Stimulated activated CD4-positive, alpha-beta T cell treated with anti-CD3 and anti-CD28 coated beads, Interleukin-2, amount 100 ng/mL, for 48 hours (primary cell): ENCODE data around the gene FAM81B.
"Not testable (repeated sequence)": the region's sequence is repeated elsewhere in the genome, so short reads cannot be mapped to it uniquely, and the experiment has no call there.

Experiments
- DNase-seq, 2 donors: peaks; one replicate each; pipeline ENCODE4 v3.0.0-alpha.2; 2020

Gene FAM81B, protein sequence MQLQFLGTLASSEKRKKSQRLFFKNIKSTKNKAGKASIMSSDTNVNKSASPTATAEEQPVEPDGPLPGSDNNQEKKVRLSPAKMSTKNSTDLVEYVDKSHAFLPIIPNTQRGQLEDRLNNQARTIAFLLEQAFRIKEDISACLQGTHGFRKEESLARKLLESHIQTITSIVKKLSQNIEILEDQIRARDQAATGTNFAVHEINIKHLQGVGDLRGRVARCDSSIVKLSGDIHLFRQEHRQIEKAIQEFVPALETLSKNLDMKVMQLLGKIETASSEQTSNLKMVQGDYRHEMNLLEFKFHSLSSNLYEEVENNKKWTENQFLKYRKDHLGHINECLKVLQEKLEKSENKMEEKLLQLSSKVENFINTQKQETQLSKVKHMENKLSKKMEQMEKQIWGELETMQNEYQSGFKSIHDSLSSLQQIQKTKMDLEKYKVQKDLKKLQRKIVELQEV

DNA sequence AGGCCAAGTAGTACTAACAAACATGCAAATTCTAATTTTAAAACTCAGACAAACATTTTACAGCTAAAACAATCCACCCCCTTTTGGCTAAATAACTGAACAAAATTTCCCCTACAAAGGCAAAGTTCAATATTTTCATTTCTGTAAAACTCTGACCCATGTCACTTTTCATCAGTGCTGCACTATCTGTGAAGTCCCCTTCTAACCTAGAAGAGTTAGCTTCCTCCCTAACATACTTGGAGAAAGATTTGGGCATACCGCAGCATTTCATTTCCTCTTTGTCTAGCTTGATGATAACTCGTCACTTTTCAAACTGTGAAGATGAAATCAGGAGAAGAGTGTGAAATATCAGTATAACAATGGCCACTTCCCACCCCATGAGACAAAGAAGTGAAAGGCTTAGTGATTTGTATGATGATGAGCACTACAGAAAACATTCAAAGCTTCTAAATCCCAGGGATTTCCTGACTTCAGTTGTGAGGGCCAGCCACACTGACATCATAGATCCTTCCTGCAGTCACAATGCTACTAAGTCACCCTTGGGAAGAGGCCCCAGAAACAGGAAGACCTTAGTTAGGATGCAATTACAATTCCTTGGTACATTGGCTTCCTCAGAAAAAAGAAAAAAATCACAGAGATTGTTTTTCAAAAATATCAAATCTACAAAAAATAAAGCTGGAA, at the start of gene FAM81B:
Gene FAM81B (plus strand): TSS at position 555 of the 681 bp plus-strand sequence. CDS start 24 bp downstream, at position 579.
- no peak for DNase-seq

DNA sequence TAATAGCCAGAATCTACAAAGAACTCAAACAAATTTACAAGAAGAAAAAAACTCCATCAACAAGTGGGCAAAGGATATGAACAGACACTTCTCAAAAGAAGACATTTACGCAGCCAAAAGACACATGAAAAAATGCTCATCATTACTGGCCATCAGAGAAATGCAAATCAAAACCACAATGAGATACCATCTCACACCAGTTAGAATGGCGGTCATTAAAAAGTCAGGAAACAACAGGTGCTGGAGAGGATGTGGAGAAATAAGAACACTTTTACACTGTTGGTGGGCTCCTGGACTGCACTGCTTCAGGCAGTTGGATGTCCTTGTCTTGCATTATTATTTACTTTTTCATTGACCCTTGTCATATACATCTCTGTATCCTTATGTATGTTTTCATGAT, 49.7 kb upstream of the FAM81B start:
- not testable (repeated sequence) for DNase-seq

DNA sequence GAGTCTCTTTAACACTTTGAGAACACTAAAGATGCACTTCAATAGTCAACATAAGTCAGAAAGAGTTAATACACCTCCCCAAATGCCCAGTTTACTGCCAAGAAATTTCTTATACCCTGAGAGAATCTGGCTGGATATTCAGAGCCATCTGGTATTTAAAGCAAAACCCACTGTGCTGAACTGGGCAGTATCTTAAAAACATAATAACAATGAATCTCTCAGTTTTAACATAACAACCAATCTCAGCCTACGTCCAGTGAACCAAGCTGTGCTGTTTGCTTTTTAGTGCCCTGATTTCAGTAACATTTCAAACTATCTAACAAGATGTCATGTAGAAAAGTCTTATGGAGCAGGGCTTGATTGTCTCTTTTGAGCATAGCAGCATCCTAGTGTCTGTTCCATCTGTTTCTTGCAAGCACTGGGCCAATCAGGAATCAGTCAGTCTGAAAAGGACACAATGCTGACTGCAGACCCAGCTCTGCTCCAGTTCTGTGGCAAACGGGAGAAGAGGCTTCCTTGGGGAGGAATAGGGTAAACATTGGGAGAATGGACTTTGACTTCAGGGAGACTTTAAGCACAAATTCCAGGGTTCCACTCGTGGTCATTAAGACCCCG, 43.6 kb upstream of the FAM81B start:
- DNase-seq: no peak

DNA sequence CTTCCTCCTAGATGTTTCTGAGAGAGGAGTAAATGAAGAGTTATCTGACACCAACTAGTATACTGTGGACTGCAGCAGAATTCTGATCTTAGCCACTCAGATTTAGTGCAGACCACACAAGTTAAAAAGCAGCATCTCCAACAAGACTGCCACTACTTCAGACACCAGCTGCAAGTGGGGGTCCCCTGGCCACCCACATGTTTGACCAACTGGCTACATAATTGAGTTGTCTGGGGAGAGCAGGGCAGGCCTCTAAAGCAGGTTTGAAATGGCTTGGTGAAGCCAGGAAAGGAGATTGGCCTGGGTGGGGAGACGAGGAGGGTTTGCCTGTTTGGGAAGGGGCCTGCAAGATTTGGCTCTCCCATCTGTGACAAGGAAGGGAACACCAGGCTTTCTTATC, 40.5 kb upstream of the FAM81B start:
- DNase-seq: no peak

DNA sequence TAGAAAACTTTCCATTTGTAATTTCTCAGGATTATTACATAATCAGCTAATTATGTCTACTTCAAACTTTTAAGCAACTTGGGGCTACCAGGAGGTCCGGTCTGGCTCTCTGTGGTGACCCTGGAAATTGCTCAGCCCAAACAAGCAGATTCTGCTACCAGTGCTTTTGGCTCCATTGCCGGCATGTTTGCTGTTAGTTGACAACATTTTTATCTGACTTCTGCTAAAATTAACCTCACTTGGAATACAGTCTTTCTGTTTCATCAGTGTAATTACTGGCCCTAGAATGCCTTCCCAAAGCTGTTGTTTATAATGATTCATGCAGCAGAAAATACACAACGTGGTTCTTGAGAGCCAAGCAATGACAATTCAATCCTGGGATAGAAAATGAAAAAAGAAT, 38.5 kb upstream of the FAM81B start:
- DNase-seq: no peak

DNA sequence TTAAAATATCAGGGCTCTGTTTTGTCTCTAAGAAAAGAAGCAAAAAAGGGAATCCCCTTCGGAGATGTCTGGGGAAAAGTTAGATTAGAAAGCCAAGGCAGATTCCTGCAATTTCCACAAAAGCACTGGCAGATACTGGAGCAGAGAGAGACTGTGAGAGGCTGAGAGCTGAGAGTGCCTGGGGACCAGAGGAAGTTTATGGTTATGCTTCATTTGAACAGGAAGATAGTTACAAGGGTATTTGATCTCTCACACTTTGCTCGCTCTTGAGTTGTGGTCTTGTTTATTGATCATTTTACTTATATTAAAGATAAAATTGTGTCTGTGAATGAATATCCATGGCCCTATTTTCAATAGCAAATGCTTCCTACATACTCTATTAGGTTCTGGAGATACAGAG, 32.8 kb upstream of the FAM81B start:
- no peak for DNase-seq

DNA sequence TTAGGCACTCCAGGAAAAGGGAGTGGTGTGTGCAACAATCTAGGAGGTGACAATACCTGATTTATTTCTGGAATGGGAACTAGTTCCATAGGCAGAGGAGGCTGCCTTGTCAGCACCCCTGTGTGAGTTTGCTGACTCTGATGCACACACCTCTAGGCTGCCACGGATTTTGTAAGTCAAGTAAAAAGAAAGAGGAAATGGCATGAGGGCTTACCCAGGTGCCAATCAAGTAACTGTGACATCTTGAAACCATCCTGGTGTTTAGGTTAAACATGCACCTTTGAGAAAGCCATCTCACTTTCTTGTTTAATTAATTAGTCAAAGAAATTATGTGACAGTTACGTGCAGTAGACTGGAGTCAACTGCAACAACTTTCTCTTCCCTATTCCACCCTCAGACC, 32.3 kb upstream of the FAM81B start:
- no peak for DNase-seq

DNA sequence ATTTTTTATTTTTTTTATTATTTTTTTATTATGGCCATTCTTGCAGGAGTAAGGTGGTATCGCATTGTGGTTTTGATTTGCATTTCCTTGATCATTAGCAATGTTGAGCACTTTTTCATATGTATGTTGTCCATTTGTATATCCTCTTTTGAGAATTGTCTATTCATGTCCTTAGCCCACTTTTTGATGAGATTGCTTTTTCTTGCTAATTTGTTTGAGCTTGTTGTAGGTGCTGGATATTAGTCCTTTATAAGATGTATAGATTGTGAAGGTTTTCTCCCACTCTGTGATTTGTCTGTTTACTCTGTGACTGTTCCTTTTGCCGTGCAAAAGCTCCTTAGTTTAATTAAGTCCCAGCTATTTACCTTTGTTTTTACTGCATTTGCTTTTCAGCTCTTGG, 30.5 kb upstream of the FAM81B start:
- not testable (repeated sequence) for DNase-seq

DNA sequence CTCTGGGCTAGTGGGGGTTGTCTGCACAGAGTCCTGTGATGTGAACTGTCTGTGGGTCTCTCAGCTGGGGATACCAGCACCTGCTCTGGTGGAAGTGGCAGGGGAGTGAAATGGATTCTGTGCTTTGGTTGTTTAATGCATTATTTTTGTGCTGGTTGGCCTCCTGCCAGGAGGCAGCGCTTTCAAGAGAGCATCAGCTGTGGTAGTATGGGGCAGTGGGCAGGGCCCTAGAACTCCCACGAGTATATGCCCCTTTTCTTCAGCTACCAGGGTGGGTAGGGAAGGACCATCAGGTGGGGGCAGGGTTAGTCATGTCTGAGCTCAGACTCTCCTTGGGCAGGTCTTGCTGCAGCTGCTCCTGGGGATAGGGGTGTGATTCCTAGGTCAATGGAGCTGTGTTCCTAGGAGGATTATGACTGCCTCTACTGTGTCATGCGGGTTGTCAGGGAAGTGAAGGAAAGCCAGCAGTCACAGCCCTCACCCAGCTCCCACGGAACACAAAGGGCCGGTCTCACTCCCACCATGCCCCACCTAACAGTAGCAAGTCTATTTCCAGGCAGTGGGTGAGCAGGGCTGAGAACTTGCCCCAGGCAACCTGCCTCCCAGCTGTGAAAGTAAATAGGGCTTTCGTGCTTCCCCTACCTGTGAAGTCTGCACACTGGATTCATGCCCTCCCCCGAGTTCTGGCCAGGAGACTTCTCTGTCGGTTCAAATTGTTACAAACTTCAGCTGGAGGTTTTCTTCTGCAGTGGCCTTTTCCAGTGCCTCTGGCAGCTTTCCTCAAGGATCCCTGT, 25.7 kb upstream of the FAM81B start:
- DNase-seq: no peak

DNA sequence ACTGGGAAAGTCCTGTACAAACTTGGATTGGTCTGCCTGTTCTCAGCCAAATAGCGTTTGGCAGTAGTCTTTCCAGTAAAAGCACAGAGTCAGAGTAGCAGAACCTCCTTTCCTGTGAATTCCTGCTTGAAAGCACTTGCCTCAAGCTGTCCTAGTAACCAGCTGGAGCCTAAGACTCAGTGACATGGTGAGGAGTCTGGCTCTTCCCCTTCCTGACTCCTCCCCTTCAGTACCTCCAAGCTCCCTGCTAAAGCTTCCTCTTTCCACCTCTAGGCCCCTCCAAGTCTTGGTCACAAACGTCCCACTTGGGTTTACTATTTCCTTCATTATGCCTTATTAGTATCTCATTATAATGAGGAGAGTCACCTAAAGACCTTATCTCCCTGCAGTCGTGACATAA, 21.4 kb upstream of the FAM81B start:
- no peak for DNase-seq

DNA sequence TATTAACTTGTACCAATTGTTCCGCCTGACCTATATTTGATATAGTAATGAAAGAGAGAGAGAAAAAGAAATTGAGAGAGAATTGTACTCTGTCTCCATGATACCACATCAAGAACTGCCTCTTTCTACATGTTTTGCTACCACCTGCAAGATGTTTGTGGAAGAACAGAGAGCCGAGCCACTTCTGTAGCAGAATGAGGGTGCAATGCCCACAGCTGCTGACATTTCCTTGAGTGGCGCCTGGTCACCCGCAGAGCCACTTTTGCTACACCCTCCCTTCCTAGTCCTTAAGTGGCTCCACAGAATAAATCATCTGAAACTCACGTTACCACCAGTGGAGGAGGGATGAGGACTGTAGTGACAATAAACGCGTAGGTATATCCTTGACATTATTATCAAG, 17.1 kb upstream of the FAM81B start:
- DNase-seq: no peak

DNA sequence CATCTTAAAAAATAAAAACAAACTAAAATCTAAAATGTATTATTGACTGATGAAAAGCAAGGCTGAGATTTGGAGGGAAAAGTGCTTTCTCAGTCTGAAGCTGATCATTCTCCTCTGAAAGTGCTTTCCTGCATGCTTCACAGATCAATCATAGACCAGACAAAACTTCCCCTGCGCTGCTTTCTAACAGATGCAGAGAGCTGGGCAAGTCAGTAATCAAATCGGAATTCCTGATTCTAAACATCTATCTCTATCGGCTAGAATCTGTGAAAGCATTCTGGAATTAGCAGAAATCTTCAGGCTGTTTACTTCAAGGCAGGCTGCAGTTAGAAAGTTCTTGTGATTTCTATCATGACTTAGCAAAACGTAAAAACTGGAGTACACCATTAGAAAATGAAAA, 15.6 kb upstream of the FAM81B start:
- DNase-seq: no peak

DNA sequence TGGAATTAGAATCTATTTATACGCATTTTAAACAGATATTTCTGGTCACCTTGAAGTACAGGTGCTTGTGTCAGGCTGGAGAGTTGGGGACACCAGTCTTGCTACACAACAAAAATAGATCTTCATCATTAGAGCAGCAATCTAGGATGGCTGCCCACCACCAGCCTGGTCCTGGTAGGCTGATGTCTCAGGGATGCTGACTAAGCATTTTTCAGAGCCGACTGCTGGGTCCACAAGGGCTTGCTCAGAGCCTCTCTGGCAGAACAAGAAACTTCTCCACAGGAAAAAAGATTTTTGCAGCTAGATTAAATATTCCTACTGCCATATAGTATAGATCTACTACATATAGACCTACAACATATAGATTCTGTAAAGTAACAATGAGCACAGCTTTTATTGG, 12.0 kb upstream of the FAM81B start:
- no peak for DNase-seq

DNA sequence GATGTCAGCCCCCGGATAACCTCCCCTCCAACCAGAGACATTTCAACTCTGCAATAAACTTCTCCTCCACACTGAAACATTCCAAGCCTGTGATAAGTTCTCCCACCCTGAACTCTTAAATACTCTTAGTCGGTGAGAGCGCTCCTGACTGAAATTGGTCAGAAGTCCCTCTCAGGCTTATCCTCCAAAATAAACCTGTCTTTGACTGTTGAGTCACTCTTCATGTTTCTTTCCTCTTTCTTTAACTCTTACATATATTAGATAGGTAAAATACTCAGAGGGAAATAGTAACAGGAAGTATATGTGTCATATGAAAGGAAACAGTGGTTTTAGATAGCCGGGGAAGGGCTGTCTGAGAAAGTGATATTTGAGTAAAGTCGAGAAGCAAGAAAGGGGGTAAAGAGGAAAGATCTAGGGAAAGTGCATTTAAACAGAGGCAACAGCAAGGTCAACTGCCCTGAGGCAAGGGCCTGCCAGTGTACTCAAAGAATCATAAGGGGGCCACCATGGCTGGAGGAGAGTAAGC, 11.0 kb upstream of the FAM81B start:
- no peak for DNase-seq

DNA sequence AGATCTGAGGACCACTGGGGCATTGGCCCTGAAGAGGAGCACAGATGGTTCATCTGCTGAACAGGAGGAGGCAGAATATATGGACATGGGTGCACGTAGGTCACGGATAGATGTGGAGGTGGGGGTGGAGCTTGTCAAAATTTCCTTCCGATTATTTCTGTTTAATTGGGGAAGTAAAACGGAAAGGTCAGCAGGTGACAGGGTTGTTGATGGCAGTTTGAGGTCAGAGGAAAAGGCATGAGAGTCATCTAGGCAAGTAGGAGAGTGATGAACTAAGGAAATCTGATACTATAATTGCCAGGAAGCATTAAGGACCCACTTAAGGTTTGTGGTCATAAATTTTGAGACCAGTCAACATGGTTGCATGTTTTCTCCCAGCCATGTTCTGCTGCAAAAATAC, 8.4 kb upstream of the FAM81B start:
- DNase-seq: no peak

DNA sequence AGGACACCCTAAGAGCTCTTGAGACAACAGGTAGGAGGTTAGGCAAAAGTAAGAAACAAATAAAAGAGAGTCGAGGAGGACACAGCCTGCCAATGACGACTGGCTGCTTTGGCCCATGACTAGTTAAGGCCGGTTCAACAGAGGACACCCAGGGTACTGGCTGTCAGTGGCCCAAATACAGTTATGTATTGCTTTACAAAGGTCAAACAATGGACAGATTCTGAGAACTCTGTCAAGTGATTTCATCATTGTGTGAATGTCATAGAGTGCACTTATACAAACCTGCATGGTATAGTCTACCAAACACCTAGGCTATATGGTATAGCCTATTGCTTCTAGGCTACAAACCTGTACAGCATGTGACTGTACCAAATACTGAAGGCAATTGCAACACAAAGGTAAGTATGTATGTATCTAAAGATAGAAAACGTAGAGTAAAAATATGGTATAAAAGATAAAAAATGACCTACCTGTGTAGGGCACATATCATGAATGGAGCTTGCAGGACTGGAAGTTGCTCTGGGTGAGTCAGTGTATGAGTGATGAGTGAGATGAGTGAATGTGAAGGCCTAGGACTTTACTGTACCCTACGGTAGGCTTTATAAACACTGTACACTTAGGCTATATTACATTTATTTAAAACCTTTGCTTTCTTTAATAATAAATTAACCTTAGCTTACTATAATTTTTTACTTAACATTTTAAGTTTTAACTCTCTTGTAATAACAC, 6.5 kb upstream of the FAM81B start:
- DNase-seq: no peak

DNA sequence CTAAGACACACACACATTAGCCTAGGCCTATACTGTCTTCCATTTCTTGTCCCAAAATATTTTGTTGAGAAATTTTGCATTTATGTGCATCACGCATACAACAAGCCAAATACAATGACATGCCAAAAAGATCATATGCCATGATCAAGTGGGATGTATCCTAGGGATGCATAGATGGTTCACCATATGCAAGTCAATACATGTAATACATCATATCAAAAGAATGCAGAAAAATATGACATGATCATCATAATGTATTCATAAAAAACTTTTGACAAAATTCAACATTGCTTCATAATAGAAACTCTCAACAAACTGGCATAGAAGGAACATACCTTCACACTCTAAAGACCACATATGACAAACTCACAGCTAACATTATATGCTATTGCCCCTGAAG, 5.8 kb upstream of the FAM81B start:
- DNase-seq: no peak

DNA sequence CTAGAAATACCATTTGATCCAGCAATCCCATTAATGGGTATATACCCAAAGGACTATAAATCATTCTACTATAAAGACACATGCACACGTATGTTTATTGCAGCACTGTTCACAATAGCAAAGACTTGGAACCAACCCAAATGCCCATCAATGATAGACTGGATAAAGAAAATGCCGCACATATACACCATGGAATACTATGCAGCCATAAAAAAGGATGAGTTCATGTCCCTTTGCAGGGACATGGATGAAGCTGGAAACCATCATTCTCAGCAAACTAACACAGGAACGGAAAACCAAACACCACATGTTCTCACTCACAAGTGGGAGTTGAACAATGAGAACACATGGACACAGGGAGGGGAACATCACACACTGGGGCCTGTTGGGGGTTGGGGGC, 799 bp downstream of the FAM81B start:
- DNase-seq: not testable (repeated sequence)

DNA sequence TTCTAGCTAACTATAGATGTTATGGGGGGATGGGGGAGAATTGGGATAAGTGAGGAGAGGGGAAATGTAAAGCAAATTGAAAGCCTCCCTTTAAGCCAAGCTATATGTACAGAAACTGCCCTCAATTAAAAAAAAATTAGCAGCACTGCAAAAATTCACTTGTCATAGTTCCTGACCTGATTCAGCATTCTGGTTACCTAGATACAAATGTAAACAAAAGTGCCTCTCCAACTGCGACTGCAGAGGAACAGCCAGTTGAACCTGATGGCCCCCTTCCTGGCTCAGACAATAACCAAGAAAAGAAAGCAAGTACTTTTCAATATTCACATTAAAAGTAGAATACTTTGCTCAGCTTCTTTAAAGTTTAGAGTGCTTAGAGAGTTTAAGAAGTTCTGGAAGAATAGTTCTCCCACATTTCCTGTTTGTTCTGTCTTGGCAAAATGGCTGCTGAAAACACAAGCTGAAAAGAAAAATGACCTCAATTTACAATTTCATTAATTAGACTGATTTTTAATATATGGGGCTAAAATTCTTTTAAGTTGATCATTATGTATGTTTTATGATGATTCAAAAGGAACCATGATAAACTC, 1.5 kb downstream of the FAM81B start:
- DNase-seq: no peak

DNA sequence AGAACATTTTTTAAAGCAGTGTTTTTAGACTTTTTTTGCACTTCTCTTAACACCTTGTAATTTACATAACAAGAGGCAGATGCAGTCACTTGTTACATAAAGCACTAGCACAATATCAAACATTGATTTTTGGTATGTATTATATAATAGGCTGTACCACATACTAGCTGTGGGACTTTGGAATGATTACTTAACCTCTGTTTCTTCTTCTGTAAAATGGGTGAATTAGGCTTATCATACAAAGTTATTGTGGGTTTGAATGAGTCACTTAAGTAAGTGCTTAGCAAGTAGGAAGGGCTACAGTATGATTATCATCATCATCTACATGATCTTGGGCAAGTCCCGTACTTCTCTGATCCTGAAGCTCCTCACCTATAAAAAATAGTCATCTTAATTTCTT, 2.1 kb downstream of the FAM81B start:
- DNase-seq: no peak

DNA sequence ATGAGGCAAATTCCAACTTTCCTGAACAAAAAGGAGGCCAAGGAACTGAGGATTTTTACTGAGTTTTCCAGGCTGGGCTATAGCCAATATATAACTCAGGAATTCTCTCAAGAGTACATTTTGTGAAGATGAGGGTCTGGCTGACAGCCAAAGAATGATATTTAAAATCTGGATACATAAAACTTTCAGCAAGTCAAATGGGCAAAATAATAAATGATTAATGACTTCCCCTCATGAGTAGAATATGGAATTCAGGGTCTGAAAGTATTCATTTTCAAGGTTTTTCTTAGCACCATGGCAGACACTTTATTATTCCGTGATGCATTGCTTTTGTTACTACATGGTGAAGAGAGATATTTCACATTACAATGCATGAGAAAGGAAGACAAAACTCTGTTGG, 7.8 kb downstream of the FAM81B start:
- no peak for DNase-seq

DNA sequence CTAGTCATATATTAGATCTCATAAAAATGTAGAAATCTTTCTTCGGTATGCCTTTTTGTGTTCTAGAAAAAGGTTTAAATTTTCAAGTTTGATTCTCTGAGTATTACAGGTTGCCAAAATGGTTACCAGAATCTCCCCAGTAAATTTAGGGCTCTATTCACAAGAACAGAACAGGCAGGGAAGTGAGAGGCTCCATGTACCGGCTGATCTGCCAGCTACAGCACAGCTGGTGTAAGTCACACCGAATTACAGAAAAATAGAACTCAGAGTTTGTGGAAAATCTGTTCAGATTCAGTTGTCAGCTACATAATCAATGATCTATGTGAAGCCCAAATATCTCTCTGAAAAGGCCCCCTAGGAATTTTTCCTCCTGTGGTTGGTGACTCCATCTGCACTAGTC, 10.5 kb downstream of the FAM81B start:
- no peak for DNase-seq
